ENCODE measurements around the gene CCDC85C.
A peak's percentile ranks its signal among the peaks of the same experiment; 100 is the strongest.

Gene CCDC85C

DNA sequence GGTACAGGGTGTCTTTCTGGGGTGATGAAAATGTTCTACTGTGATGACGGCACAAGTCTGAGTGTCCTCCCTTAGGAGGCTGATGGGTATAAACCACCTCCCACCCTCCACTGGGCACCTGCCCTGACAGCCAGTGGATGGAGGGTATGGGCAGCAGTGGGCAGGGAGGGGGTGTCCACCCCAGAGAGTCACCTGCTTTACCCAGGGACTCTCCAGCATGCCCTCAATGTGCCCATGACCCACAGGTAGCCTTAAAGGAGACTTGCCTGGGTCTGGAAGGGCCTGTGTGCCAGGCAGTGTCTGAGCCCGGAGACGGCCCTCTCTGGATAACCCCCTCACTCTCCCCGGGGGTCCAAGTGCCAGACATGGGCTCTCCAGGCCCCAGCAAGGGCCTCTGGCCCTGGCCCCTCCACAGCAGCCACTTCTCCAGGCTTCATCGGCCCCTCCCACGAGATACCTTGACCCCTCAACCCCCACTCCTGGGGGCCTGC, 84.0 kb downstream of the CCDC85C start:
- no peak for DNase-seq

DNA sequence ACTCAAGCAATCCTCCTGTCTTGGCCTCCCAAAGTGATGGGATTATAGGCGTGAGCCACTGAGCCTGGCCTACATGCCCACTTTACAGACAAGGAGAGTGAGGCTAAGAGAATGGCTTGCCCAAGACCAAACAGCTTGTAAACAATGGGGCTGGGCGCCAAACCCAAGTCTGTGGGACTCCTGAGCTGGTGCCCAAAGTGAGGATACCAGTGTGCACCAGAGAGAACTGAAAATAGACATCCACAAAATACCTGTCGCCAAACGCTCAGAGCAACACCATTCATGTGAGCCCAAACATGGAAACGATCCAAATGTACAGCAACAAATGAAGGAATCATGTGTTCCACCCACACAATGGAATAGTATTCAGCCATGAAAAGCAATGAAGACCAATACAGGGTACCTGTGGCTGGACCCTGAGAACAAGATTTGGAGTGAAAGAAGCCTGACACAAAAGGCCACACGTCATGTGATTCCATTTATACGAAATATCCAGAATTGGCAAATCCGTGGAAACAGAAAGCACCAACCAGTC, 84.6 kb downstream of the CCDC85C start:
- no peak for DNase-seq

DNA sequence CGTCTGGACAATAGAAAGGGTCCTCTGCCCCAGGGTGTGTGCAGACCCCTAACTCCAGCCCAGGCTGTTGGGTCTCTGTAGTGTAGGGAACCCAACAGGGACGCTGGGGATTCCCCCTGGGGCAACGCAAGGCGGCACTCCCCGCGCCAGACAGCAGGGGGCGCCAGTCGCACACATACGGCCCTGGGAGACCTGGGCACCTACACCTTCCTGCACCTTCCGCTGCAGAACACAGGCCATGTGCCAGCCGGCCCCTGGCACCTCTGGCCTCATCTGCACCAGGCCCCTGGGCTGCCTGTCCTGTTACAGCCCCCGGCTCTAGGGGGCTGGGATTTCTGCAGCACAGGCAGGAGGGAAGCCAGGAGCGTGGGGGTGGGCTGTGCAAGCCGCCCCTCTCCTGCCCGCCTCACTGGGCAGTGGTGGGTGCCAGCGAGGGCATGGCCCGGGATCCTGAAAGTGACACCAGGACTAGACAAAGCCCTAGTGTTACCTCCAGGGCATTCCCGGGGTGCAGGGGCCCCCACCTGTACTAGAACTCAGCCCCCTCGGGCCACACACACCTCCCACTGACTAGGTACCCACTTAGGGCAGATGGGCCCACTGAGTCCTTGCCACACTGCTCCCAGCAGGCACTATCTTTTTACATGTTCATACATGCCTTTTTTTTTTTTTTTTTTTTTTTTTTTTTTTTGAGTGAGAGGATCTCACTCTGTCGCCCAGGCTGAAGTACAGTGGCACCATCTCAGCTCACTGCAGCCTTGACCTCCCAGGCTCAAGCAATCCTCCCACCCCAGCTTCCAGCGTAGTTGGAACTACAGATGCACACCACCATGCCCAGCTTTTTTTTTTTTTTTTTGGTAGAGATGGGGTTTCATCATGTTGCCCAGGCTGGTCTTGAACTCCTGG, 85.3 kb downstream of the CCDC85C start:
- DNase-seq = peak; percentile 88 to 89

DNA sequence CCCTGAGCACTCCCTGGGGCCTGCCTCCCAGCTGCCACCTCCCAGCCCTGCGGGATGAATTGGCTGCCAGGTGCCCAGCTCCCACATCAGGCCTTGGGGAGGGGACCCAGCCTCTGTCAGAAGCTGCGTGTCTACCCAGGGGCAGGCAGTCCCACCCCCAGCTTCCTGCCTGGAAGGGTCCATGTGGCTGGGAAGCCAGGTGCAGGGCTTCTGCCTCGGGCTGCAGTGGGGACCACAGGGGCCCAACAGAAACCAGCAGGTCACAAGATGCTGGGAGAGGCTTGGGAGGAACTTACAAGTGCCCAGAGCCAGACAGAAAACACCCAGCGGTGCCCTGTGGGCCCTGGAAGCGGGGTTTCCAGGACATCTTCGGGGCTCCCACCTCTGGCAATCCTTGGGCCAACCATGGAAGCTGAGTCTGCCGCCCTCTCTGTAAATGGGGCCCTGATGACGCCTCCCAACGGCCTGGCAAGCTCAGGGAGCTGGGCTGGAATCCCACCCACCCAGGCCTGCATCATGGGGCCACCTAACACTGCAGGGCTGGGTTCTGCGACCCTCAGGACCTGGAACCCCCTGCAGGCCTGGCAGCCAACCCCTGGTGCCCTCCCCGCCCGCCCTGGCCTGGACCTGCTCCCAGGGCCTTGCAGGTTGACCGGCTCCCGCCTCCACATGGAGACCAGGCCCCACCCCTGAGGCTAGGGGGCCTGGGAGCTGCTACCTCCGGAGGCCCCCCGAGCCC, 86.2 kb downstream of the CCDC85C start:
- no peak for DNase-seq

DNA sequence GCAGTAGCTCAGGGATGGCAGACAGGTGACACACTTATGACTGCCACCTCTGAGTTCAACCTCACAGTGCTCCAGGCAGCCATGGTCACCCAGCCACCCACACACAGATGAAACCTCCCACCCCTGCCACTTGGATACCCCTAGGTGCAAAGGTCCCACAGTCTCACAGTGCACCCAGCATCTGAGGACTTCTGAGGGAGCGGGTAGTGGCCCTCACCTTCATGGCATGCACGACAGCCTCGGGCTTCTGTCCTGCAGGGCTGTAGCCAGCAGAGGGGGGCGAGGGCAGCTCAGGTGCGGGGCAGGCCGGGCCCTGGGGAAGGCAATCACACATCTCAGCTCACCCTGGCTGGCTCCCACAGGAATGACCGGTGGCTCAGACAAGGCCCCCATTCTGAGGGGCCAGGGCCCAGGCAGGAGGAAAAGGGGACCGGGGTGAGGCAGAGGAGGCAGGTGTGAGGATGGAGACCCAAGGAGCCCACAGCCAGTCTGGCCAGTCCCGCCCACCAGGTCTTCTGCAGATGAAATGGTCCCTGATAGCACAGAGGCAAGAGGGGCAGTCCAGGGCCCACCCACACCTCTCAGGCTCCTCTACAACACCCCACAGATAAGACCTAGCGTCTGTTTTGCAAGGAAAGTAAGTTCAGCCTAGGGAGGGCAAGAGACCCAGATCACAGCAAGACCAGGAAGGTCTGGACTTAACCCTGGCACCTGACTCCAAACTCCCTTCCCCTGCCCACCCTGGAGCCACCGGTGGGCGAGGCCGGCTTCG, 87.0 kb downstream of the CCDC85C start:
- no peak for DNase-seq

DNA sequence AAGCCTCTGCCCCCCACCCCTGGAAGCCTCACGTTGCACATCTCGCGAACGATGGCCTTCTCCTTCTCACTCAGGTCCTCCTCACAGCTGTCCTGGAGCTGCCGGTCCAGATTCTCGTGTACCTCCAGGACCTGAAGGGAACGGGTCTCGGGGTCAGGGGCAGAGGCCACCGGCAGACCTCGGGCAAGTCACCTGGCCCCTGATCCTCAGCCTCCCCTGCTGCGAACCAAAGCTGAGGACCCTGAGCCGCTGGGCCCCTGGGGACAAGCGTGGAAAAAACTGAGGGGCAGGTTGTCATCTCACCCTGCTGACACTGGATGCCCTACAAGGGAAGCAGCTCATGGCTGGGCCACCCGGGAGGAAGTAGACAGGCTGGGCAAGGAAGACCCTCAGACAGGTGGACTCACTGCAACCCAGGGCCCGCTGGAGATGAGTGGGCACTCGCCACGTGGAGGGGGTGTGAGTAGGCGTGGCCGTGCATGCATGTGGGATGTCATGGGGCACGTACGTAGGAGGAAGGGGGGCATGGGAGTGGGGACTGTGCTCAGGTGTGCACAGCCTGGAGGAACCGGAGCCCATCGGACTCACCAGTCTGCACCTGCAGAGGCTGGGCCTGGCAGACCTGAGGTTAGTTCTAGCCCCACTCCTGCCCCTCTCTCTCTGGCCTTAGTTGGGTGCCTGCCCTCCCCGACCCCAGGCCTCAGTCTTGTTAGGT, 87.7 kb downstream of the CCDC85C start:
- no peak for DNase-seq

DNA sequence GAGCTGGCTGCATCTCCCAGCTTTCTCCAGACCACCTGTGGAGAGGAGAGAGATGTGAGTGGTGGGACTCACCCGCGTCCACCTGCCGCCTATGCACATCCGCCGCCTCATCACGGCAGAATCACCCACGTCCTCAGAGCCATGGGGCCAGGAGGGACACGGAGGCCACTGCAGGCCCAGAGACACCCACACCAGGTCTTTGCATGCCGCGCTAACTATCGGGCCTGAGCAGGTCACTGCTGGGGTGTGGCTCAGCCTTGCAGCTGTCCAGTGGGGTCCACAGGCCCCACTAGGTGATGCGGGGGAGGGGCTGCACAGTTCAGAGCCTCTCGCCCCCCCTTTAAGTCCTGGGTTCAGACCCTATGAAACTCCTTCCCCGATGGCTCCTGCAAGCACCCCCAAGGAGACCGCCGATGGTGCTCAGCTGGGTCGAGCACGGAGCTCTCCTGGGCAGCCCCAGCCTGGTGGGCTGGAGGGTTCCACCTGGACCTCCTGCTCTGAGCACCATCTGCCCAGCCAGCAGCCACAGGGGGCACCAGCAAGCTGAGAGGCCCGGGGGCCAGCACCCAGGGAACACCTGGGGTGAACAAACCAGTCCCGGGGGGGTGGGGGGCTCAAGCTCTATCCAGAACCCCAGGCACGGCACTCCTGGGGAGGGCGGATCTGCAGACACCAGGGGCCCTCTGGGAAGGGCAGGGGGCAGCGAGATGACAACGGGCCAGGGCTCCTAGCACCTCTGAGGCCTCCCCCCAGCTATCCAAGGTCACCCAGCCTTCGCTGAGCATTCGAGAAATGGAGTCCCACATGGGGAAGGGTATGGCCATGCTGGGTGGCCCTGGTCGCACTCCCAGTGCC, 88.5 kb downstream of the CCDC85C start:
- DNase-seq = no peak

DNA sequence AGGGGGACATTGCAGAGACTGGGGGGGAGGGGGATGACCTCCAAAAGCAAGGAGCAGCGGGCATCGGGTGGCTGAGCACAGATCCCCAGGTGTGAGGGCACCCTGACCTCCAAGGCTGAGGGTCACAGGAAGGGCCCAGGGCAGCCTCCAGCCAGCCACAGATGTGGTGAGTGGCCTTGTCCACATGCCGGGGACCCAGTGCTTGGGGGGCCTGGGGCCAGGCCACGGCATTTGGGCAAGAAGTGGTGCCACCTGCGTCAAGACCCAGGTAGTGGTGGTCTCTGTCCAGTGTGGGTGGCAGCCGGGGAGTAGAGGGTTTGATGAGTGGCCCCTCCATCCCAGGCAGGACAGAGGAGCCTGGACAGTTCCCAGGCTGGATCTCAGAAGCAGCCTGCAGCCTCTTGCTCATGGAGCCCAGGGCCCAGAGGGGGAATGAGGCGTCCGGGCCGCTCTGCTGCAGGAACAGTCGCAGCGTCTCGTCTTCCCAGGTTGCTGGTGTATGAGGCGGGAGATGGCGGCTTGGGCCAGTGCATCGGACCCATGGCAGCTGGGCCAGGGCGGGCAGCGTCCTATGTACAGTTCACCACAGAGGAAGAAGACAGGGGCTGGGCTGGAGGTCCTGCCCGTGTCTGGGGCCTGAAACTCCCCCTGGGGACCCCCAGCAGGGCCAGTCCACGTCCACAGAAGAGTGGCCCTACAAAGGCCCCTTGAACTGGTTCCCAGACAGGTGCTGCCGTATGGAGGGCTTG, 89.3 kb downstream of the CCDC85C start:
- DNase-seq = no peak

DNA sequence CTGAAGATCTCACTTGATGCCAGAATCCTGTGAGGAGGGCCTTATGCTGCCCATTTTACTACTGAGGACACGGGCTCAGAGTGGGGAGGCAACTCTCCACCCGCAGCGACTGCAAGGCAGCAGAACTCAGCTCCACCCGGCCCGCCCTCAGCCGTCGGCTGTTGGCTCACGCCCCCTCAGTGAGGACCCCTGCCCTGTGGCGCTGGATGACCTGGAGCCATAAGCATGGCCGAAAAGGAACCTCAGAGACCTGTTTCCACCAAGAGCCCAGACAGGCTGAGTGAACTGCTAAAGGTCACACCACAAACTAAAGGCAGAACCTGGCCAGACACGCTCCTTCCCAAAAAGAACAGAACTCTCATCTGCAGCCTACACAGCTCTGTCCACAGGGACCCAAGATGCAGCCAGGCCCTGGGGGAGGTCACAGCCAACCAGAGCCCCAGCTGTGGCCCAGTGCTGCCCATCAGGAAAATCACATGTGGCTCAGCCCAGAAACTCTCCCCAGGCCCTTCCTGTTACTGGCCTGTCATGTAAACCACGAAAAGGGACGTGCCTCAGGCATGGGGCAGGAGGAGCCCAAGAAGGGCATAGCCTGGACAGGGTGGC, 90.0 kb downstream of the CCDC85C start:
- DNase-seq = no peak

DNA sequence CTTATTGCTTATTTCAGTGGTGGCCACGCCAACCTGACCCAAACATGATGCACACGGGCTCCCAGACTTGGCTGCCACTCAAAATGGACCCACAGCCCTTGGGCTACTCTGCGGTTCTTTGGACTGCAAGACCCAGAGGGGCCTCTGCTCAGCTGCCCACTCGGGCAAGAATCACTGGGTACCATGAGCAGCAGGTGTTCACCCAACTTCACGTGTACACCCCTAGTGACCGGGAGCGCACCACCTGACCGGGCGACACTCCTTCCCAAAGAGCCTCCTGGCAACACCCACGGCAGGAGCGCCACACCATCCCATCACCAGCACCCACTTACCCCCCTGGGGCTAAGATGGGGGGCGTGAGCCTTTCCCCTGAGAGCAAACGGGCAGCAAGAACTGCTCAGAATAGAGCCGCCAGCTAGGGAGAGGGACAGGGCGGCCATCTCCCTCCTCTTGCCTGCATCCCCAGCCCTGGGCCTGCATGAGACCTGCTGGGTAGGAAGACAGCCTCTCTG, 90.8 kb downstream of the CCDC85C start:
- no peak for DNase-seq

DNA sequence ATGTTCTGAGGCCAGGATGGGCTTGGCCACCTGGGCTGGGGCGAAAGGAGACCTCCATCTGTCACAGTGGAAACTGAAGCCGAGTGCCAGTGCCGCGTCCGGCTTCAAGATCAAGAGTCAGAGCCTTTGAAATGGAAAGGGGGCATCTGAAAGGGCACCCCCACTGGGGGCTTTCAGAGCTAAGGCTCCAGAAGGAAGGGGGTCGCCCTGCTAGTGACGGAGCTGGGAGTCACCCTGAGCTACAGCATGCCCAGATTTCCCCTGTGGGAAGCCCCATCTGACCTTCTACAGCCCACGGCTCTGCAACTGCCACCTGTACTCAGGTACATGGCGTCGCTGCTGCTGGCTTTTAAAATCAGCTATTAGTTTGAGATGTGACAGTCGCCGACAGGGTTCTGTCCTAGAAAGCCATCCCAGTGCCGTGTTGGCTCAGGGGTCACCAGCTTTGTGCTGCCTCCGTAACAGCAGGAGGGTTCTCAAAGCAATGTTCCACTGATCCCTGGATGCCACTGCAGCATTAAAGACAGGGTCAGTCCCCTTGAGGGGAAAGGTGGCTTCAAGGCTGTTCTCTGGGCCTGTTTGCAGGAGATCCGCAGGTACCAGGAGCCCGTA, 91.3 kb downstream of the CCDC85C start:
- DNase-seq = no peak

DNA sequence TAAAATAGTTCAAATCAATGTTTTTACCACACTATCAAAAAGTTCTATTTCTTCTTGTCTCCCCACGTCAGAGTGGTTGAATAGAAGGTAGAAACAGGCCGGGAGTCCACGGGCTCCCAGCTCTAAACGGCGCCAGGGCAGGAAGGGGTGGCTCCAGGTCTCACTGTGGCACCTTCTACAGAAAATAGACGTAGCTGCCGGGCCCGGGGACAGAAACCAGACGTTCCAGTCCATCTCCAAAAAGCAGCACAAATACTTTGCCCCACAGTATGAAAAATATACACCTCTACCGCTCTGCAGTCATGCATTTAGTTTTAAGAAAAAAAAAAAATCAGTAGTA, 91.9 kb downstream of the CCDC85C start:
- no peak for DNase-seq

DNA sequence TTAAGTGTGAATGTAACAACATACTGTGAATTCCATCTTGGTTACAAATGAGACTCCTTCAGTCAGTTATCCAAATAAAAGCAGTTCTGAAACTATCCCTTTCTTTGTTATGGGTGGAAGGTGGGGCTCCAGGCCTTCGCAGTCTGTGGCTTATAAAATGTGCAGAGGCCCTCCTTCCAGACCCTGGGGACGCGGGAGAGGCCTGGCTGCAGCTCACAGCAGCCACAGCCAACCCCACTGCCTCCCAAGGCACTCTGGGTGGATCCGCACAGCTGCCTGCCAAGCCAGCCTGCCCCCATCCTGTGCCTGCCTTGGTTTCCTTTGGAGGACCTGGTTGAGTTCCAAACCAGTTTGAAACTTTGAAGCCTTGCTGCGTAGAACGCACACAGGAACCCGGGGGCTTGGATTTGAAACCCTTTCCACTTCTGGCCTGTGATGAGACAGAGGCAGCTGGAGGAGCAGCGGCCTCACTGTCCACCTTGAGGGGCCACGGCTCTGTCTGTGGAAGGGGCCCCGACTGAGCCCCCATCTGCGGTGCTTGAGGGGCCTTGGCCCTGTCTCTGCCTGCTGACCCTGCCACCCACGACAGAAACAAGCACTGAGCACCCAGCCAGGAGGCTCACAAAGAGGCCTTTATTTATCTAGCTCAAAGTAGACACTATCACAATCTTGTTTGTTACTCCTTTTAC, 92.4 kb downstream of the CCDC85C start:
- DNase-seq = no peak

DNA sequence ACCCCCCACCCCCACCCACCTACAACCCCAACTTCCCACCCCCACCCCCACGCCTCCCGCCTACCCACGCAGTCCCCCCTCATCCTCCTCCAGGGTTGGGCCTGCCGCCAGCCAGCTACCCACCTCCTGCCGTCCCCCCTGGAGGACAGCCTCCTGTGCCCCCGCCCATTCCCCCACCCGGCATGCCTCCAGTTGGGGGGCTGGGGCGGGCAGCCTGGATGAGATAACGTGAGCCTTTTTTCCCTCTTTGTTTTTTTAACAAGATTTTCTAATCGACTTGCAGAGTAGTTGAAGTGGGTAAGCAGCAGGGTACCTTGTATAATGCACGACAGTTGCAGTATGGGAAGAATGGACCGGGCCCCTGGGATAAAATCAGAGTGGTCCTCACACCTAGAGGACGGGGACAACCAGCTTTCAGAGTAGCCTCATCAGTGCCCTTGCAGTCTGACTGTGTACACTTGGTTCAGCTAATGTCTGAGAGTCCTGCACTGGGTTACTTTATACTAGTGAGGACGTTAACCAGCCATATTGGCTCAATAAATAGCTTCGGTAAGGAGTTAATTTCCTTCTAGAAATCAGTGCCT, 93.4 kb downstream of the CCDC85C start:
- no peak for DNase-seq

DNA sequence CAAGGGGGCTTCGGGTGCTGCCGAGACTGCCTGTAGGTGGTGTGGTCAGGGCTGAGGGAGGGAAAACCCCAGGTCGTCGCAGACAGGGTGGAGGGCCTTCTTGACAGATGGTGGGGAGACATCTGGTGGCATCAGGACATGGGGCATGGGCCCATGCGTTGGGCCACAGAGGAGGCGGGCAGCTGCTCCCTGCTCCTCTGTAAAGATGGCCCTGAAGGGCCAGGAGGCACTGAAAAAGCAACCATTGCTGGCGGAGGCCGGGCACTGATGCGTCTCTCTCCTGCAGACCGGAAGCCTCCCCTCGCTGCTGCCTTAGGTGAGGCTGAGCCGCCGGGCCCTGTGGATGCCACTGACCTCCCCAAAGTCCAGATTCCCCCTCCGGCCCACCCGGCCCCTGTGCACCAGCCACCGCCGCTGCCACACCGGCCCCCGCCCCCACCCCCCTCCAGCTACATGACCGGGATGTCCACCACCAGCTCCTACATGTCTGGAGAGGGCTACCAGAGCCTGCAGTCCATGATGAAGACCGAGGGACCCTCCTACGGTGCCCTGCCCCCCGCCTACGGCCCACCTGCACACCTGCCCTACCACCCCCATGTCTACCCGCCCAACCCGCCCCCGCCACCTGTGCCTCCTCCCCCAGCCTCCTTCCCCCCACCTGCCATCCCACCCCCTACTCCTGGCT, 94.0 kb downstream of the CCDC85C start:
- DNase-seq = no peak

DNA sequence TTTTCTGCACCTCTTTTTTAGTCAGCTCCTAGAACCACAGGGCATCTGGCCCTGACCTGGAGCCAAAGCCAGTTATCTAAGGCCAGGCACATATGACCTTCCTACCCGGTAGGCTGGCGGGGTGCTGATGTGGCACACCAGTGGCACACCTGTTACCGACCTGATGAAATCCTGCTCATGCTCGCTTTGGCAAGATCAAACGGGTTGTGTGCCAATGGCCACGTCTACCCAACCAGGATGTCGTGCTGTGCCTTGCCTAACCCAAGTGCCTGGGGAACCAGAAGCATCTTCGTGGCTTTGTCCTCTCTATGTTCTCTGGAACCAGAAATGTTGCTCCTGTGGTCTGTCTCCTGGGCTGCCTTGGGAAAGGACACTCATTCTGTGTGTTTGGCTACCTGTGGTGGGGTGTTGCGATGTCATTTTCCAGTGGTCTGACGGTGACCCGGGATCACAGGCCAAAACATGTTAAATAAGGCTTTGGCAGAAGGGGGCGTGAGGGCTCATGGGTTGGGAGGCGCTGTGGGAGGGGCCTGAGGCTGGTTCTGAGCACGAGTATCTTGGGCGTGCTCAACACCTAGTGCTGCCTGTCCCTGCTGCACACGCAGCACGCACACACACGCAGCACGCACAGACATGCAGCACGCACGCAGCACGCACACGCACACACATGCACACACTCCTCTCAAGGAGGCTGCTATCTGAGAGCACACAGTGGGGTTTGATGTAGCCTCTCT, 94.9 kb downstream of the CCDC85C start:
- DNase-seq = no peak
